Neural progenitor cell (in vitro differentiated cells): Measurements from ENCODE around the gene TAF10. TPM values are rescaled to one million over a fixed set of nuclear protein-coding genes. Genes with fewer than 3 reads are reported as not detected.

Experiments
- DNase-seq: peaks from one replicate; pipeline ENCODE4 v3.0.0-alpha.2; 2016; ENCODE audit warnings: low spot score
- H2AFZ ChIP-seq: fragments of 200-600 bp; sonication (generic); replicated peaks from 2 replicates; pipeline ENCODE4 v1.6.1; 2016; ENCODE audit warnings: antibody characterized with exemption
- H3F3A ChIP-seq: fragments of 200-600 bp; sonication (generic); 2 replicates; pipeline ENCODE4 v1.6.1; 2016; ENCODE audit warnings: antibody characterized with exemption, low read depth
- H3K27ac ChIP-seq: fragments of 200-600 bp; sonication (generic); 2 replicates; pipeline ENCODE4 v1.5.1; 2016; ENCODE audit warnings: mild to moderate bottlenecking
- H3K27me3 ChIP-seq: fragments of 200-600 bp; sonication (generic); 2 replicates; pipeline ENCODE4 v1.6.1; 2016; ENCODE audit warnings: mild to moderate bottlenecking, moderate library complexity
- H3K36me3 ChIP-seq: fragments of 200-600 bp; sonication (generic); 2 replicates; pipeline ENCODE4 v1.5.1; 2016
- H3K4me1 ChIP-seq: fragments of 200-600 bp; sonication (generic); 2 replicates; pipeline ENCODE4 v1.6.1; 2016; ENCODE audit warnings: mixed run types
- H3K4me2 ChIP-seq: fragments of 200-600 bp; sonication (generic); 2 replicates; pipeline ENCODE4 v1.6.1; 2016
- H3K4me3 ChIP-seq: fragments of 200-600 bp; sonication (generic); 2 replicates; pipeline ENCODE4 v1.5.1; 2016
- H3K79me2 ChIP-seq: fragments of 200-600 bp; sonication (generic); 2 replicates; pipeline ENCODE4 v1.6.1; 2016; ENCODE audit warnings: low read depth
- H3K9ac ChIP-seq: fragments of 200-600 bp; sonication (generic); 2 replicates; pipeline ENCODE4 v1.6.1; 2016
- H3K9me3 ChIP-seq: fragments of 200-600 bp; sonication (generic); 2 replicates; pipeline ENCODE4 v1.5.1; 2016; ENCODE audit warnings: low read depth
- H4K20me1 ChIP-seq: fragments of 200-600 bp; sonication (generic); 2 replicates; pipeline ENCODE4 v1.6.1; 2016; ENCODE audit warnings: low read depth
- H3K27ac Mint-ChIP-seq: 3 replicates; pipeline ENCODE4 v1.8.0; 2021; ENCODE audit warnings: mixed read lengths
- H3K27me3 Mint-ChIP-seq: 2 replicates; pipeline ENCODE4 v1.8.0; 2022; ENCODE audit warnings: low read depth, mild to moderate bottlenecking, inconsistent platforms, moderate library complexity, mixed read lengths; ENCODE audit not compliant: insufficient read depth
- H3K36me3 Mint-ChIP-seq: 3 replicates; pipeline ENCODE4 v1.8.0; 2021; ENCODE audit warnings: mixed read lengths
- H3K4me1 Mint-ChIP-seq: 3 replicates; pipeline ENCODE4 v1.8.0; 2021; ENCODE audit warnings: mixed read lengths
- H3K4me3 Mint-ChIP-seq: 3 replicates; pipeline ENCODE4 v1.8.0; 2021; ENCODE audit warnings: mild to moderate bottlenecking, moderate library complexity, mixed read lengths
- H3K9me3 Mint-ChIP-seq: 3 replicates; pipeline ENCODE4 v1.8.0; 2020; ENCODE audit warnings: mixed read lengths
- CTCF ChIP-seq: fragments of 200-600 bp; sonication (generic); IDR thresholded peaks from 2 replicates; pipeline ENCODE4 v1.5.1; 2017; ENCODE audit warnings: antibody characterized with exemption, mild to moderate bottlenecking
- EZH2 ChIP-seq: fragments of 200-600 bp; sonication (generic); IDR thresholded peaks from 2 replicates; pipeline ENCODE4 v1.6.1; 2017; ENCODE audit warnings: antibody characterized with exemption, mild to moderate bottlenecking, moderate library complexity
- EZH2phosphoT487 ChIP-seq: fragments of 200-600 bp; sonication (generic); IDR thresholded peaks from 2 replicates; pipeline ENCODE4 v1.6.1; 2017; ENCODE audit warnings: antibody characterized with exemption
- total RNA-seq: library from RNA; depleted of rRNA; stranded (reverse); fragments of >200 nt; gene quantifications from 2 replicates; pipeline ENCODE4 v1.2.3, GENCODE V29; 2015; ENCODE audit warnings: low replicate concordance

TAF10 gene
- total RNA-seq, 1 donor from 2014 or later = 34.1 TPM

GRCh38 chr11:6570691-6571427, 41.2 kb downstream of the TAF10 start:
- H4K20me1 ChIP-seq = no peaks in the 10 kb centered on the region
- H3K27me3 ChIP-seq = no peaks in the 10 kb centered on the region
- no peak overlapping the region for H3K9ac ChIP-seq
- no peak for TF ChIP-seq EZH2phosphoT487
- TF ChIP-seq EZH2 = no peak
- no peak for TF ChIP-seq CTCF
- Mint-ChIP-seq H3K4me3 (no peak overlapping the region), H3K9me3 (no peaks in the 10 kb centered on the region), H3K27ac (no peak overlapping the region), H3K36me3 (peaks cover 10% of the 10 kb centered on the region), H3K4me1 (peaks cover 6% of the 10 kb centered on the region), H3K27me3 (no peaks in the 10 kb centered on the region)
- no peaks in the 10 kb centered on the region for H3K4me1 ChIP-seq
- H2AFZ ChIP-seq = no peak overlapping the region
- H3K27ac ChIP-seq = no peak overlapping the region
- no peak overlapping the region for H3K4me3 ChIP-seq
- no peaks in the 10 kb centered on the region for H3K36me3 ChIP-seq
- H3K9me3 ChIP-seq = no peaks in the 10 kb centered on the region
- no peaks in the 10 kb centered on the region for H3F3A ChIP-seq
- H3K4me2 ChIP-seq = no peak overlapping the region
- DNase-seq = no peak
- no peaks in the 10 kb centered on the region for H3K79me2 ChIP-seq

- no peak overlapping the region for H3K4me2 ChIP-seq
- no peaks in the 10 kb centered on the region for H3F3A ChIP-seq
- H3K9ac ChIP-seq = no peak overlapping the region
- no peak overlapping the region for H2AFZ ChIP-seq
- no peaks in the 10 kb centered on the region for H3K36me3 ChIP-seq
- Mint-ChIP-seq H3K4me3 (no peak overlapping the region), H3K36me3 (peaks cover 10% of the 10 kb centered on the region), H3K4me1 (peaks cover 7% of the 10 kb centered on the region), H3K27ac (no peak overlapping the region), H3K9me3 (no peaks in the 10 kb centered on the region), H3K27me3 (no peaks in the 10 kb centered on the region)
- no peaks in the 10 kb centered on the region for H4K20me1 ChIP-seq
- H3K27ac ChIP-seq = no peak overlapping the region
- no peaks in the 10 kb centered on the region for H3K9me3 ChIP-seq
- no peaks in the 10 kb centered on the region for H3K79me2 ChIP-seq
- H3K4me1 ChIP-seq = peaks cover 2% of the 10 kb centered on the region
- H3K27me3 ChIP-seq = no peaks in the 10 kb centered on the region
- TF ChIP-seq CTCF (no peak), EZH2 (no peak), EZH2phosphoT487 (no peak)
- no peak for DNase-seq
- no peak overlapping the region for H3K4me3 ChIP-seq
These were observed 42.3 kb downstream of the TAF10 start for GRCh38 chr11:6569706-6570105.

- Mint-ChIP-seq H3K4me3 (no peak overlapping the region), H3K4me1 (peaks cover 9% of the 10 kb centered on the region), H3K9me3 (no peaks in the 10 kb centered on the region), H3K36me3 (peaks cover 10% of the 10 kb centered on the region), H3K27me3 (no peaks in the 10 kb centered on the region), H3K27ac (no peak overlapping the region)
- no peaks in the 10 kb centered on the region for H3K36me3 ChIP-seq
- no peak overlapping the region for H3K27ac ChIP-seq
- H3K79me2 ChIP-seq = no peaks in the 10 kb centered on the region
- H2AFZ ChIP-seq = no peak overlapping the region
- no peaks in the 10 kb centered on the region for H3K9me3 ChIP-seq
- no peaks in the 10 kb centered on the region for H4K20me1 ChIP-seq
- no peak for TF ChIP-seq EZH2phosphoT487
- TF ChIP-seq CTCF = peak; percentile 19
- DNase-seq = peak; percentile 68
- no peak overlapping the region for H3K9ac ChIP-seq
- peaks cover 5% of the 10 kb centered on the region for H3K4me1 ChIP-seq
- no peak overlapping the region for H3K4me3 ChIP-seq
- no peak overlapping the region for H3K4me2 ChIP-seq
- no peaks in the 10 kb centered on the region for H3F3A ChIP-seq
- no peaks in the 10 kb centered on the region for H3K27me3 ChIP-seq
These were observed 43.7 kb downstream of the TAF10 start for GRCh38 chr11:6568191-6568918.
